Vagina (tissue), 2 donors: ENCODE measurements around the gene SEC62.

Experiments
- CTCF ChIP-seq, 3 experiments: fragments of 450-650 bp in 2 of 3; fragments of 200-600 bp in 1 of 3; sonication (generic) in 1 of 3; IDR thresholded peaks; one replicate each; pipeline ENCODE4 v1.5.1; 2017 to 2019; ENCODE audit warnings: antibody characterized with exemption in 3 of 3, mild to moderate bottlenecking in 2 of 3, moderate library complexity in 2 of 3
- POLR2A ChIP-seq, 2 donors: fragments of 450-650 bp; IDR thresholded peaks; one replicate each; pipeline ENCODE4 v1.6.1; 2017; ENCODE audit warnings: antibody characterized with exemption in 2 of 2, mild to moderate bottlenecking in 2 of 2, moderate library complexity in 2 of 2
- POLR2AphosphoS5 ChIP-seq, 2 donors: sonication (generic); formaldehyde crosslinking; IDR thresholded peaks; one replicate each; pipeline ENCODE4 v1.9.0; 2017; ENCODE audit warnings: antibody characterized with exemption in 2 of 2, mild to moderate bottlenecking in 2 of 2, low read depth in 1 of 2; ENCODE audit not compliant: insufficient read depth in 1 of 2

- no peak for TF ChIP-seq CTCF (IDR thresholded peaks at IDR 0.05)
- no peak for TF ChIP-seq POLR2A (IDR thresholded peaks at IDR 0.05)
- TF ChIP-seq POLR2AphosphoS5 (IDR thresholded peaks at IDR 0.05; ENCODE audit: insufficient read depth in 1 of 2, low read depth in 1 of 2), result no peak
Observed at GRCh38 chr3:170044795-170045244, 78.2 kb downstream of the SEC62 start.
